K562 (cell line): ENCODE measurements around the gene CCDC148. TPM values are rescaled to one million over a fixed set of nuclear protein-coding genes. Genes with fewer than 3 reads are reported as not detected.

Source experiments
- ATAC-seq: fragments of 200-7000 bp; cut with Tn5 transposase; 3 replicates; pipeline ENCODE4 v1.9.1; 2020; ENCODE audit warnings: moderate library complexity
- BruUV-seq: library from RNA; stranded (reverse); fragments of 400-500 nt; replicated peaks from 2 replicates; lab custom pipeline; 2021; lab: Mats Ljungman, UMichigan
- CTCF ChIA-PET: fragments of 300-600 bp; formaldehyde crosslinking; extraction: SDS; loops from one replicate; lab custom pipeline; 2021; ENCODE audit warnings: low intra/inter-chr PET ratio; lab: Yijun Ruan, JAX
- POLR2A ChIA-PET: fragments of 300-600, 350-650 bp; sonication (Branson Sonifier 250); formaldehyde crosslinking; extraction: SDS; loops from one replicate; lab custom pipeline; 2021; ENCODE audit warnings: antibody characterized with exemption, inconsistent platforms; lab: Yijun Ruan, JAX
- DNase-seq, 4 experiments: peaks; one replicate each; pipeline versions ENCODE4 v3.0.0 to v3.0.0-alpha.2; 2011 to 2018; ENCODE audit warnings: low spot score in 3 of 4, mixed read lengths in 3 of 4; ENCODE audit errors: extremely low read depth in 1 of 4
- FAIRE-seq: peaks from 2 replicates; lab custom pipeline; 2011; peaks lifted over from hg19 to GRCh38; lab: Jason Lieb, UNC
- H2AFZ ChIP-seq: 2 replicates; pipeline ENCODE4 v1.6.0; 2011; ENCODE audit warnings: low read depth, low read length, control low read depth, inconsistent platforms
- H3K27ac ChIP-seq: fragments of 200-600 bp; 3 replicates; pipeline ENCODE4 v1.8.0; 2011; ENCODE audit warnings: low read depth, mild to moderate bottlenecking, control low read depth, inconsistent platforms, low read length, moderate library complexity, mixed read lengths; ENCODE audit errors: extremely low read depth
- H3K27me3 ChIP-seq, 2 experiments: fragments of 300-600 bp in 1 of 2; 2 replicates in 1 of 2; 3 replicates in 1 of 2; pipeline versions ENCODE4 v1.6.0 to v1.8.0; 2011; ENCODE audit warnings: inconsistent platforms in 2 of 2, low read length in 2 of 2, mild to moderate bottlenecking in 1 of 2, mixed read lengths in 1 of 2, moderate library complexity in 1 of 2; ENCODE audit not compliant: control insufficient read depth in 2 of 2, insufficient read depth in 2 of 2
- H3K36me3 ChIP-seq: fragments of 300-600 bp; 3 replicates; pipeline ENCODE4 v1.8.0; 2011; ENCODE audit warnings: mild to moderate bottlenecking, low read length, inconsistent platforms; ENCODE audit not compliant: control insufficient read depth, insufficient read depth
- H3K4me1 ChIP-seq, 2 experiments: fragments of 200-600 bp in 1 of 2; replicated peaks in 1 of 2; 2 replicates in 1 of 2; 3 replicates in 1 of 2; pipeline versions ENCODE4 v1.5.1 to v1.8.0; 2011; ENCODE audit warnings: inconsistent platforms in 2 of 2, low read length in 2 of 2, mild to moderate bottlenecking in 1 of 2, mixed read lengths in 1 of 2, moderate library complexity in 1 of 2; ENCODE audit not compliant: control insufficient read depth in 2 of 2, insufficient read depth in 2 of 2
- H3K4me2 ChIP-seq: 2 replicates; pipeline ENCODE4 v1.6.1; 2011; ENCODE audit warnings: low read length, control low read depth, inconsistent platforms, mixed read lengths; ENCODE audit not compliant: insufficient read depth
- H3K4me3 ChIP-seq: fragments of 200-600 bp; sonication (generic), shearing (Covaris generic); 2 replicates; pipeline ENCODE4 v1.5.1; 2016; ENCODE audit warnings: control low read depth, inconsistent platforms
- H3K79me2 ChIP-seq: fragments of 200-600 bp; 3 replicates; pipeline ENCODE4 v1.8.0; 2011; ENCODE audit warnings: low read length, inconsistent platforms; ENCODE audit not compliant: control insufficient read depth, insufficient read depth
- H3K9ac ChIP-seq, 2 experiments: 2 replicates each; pipeline versions ENCODE4 v1.6.0 to v1.6.1; 2011; ENCODE audit warnings: low read depth in 2 of 2, low read length in 2 of 2, control low read depth in 1 of 2, inconsistent platforms in 1 of 2, mild to moderate bottlenecking in 1 of 2, mixed read lengths in 1 of 2; ENCODE audit not compliant: insufficient read depth in 1 of 2
- H3K9me1 ChIP-seq: one replicate; pipeline ENCODE4 v1.6.0; 2011; ENCODE audit warnings: inconsistent platforms, mild to moderate bottlenecking, low read length, moderate library complexity; ENCODE audit not compliant: control insufficient read depth, insufficient read depth
- H3K9me3 ChIP-seq: replicated peaks from 2 replicates; pipeline ENCODE4 v1.5.1; 2011; ENCODE audit warnings: low read depth, low read length, inconsistent platforms; ENCODE audit not compliant: control insufficient read depth, insufficient read depth
- H4K20me1 ChIP-seq: replicated peaks from 2 replicates; pipeline ENCODE4 v1.6.1; 2011; ENCODE audit warnings: low read length, inconsistent platforms, mixed read lengths; ENCODE audit not compliant: control insufficient read depth, insufficient read depth
- HMGN3 ChIP-seq: IDR thresholded peaks from 2 replicates; pipeline ENCODE4 v1.6.1; 2011; ENCODE audit warnings: borderline replicate concordance, low read depth, mild to moderate bottlenecking, mixed read lengths, low read length; ENCODE audit not compliant: insufficient read length; ENCODE audit errors: extremely low read depth
- RBM17 ChIP-seq: fragments of 200-400 bp; formaldehyde crosslinking; IDR thresholded peaks from 2 replicates; pipeline ENCODE4 v1.6.1; 2017; ENCODE audit warnings: low read depth, mild to moderate bottlenecking, low read length, borderline replicate concordance
- TAF1 ChIP-seq: IDR thresholded peaks from 2 replicates; pipeline ENCODE4 v1.6.1; 2011; ENCODE audit warnings: mild to moderate bottlenecking, low read length, moderate library complexity; ENCODE audit not compliant: insufficient read depth, control insufficient read depth, severe bottlenecking; ENCODE audit errors: extremely low read depth
- TBP ChIP-seq: optimal IDR thresholded peaks from 2 replicates; pipeline ENCODE3; 2011; ENCODE audit warnings: low read depth, low read length, improper control_type of control experiment
- ZC3H4 ChIP-seq: sonication (generic); formaldehyde crosslinking; IDR thresholded peaks from 2 replicates; pipeline ENCODE4 v1.9.0; 2021; ENCODE audit warnings: missing genetic modification reagents, borderline replicate concordance
- WGBS: fragments of 100-300 bp; shearing (Covaris generic); methylation state at CpG from one replicate; pipeline ENCODE4 v1.1.6; 2016; ENCODE audit warnings: low coverage, mixed read lengths; ENCODE audit not compliant: insufficient coverage; ENCODE audit errors: missing lambda C conversion rate; 5-methylcytosine and 5-hydroxymethylcytosine counted together
- in situ Hi-C: fragments of 300-500 bp; cut with MboI; formaldehyde crosslinking; loops from 4 replicates; pipeline ENCODE4 v1.15.0; 2018; ENCODE audit warnings: inconsistent platforms, mixed read lengths
- intact Hi-C: fragments of 100-400 bp; cut with micrococcal nuclease; formaldehyde crosslinking; loops from 2 replicates; pipeline ENCODE4 v1.14.2; 2022
- polyA plus RNA-seq, 8 experiments: library from polyadenylated mRNA; depleted of rRNA in 4 of 8; stranded (reverse) in 5 of 8; unstranded in 3 of 8; fragments of >200 nt; fragmentation: Nextera tagmentation in 2 of 8; fragmentation: Illumina TruSeq in 1 of 8; extraction: Ambion mirVana in 2 of 8; extraction: Trizol in 1 of 8; gene quantifications; 2 replicates each; pipeline versions ENCODE4 v1.2.1 to v1.2.3, GENCODE V29; 2011 to 2014; ENCODE audit warnings: inconsistent platforms in 1 of 8, missing spikeins in 1 of 8
- total RNA-seq, 7 experiments: library from RNA; depleted of rRNA in 6 of 7; stranded (reverse); fragments of >200 nt in 6 of 7; fragmentation: Illumina TruSeq in 2 of 7; extraction: Trizol in 2 of 7; gene quantifications; 2 replicates each; pipeline versions ENCODE4 v1.2.1 to v1.2.3, GENCODE V29; 2011 to 2021; ENCODE audit warnings: low replicate concordance in 1 of 7
- TF ChIP-seq, protein P1 (sequence below): fragments of 200-800 bp; sonication (Bioruptor generic); IDR thresholded peaks from 2 replicates; pipeline ENCODE4 v1.6.1; 2017; ENCODE audit warnings: missing genetic modification characterization, missing compliant biosample characterization
- TF ChIP-seq, protein P2 (sequence below): fragments of 250-450 bp; sonication (Bioruptor Pico); IDR thresholded peaks from 2 replicates; pipeline ENCODE4 v1.6.1; 2021; ENCODE audit warnings: mild to moderate bottlenecking

Gene CCDC148
- total and polyA plus RNA-seq, 9 of the 15 experiments (the other 6 are each of a cell fraction or from before 2014, with no cell fraction given) = 0.10 to 1.4 (median 0.65) TPM

DNA sequence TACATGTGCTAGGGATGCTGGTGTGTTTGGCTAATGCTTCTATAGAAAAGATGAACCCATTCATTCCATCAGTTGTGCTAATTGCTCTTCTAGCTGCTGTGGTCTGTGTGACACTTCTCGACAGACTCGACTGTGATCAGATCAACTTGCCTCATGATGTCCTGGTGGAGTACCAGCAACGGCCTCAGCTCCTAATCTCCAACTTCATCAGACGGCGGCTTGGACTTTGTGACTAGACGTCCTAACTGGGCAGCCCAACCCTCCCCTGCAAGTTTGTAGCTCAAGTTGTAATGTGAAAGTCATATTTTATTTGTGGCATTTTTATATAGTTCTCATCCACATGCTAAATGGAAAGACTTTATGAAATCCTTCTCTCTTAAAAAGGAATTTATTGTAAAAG lies 321.9 kb downstream of the CCDC148 start:
- peak; percentile 26; the same call in 1 of the 3 replicates for ATAC-seq
- H3K4me3 ChIP-seq = no peak overlapping the region
- no peaks in the 10 kb centered on the region for H3K36me3 ChIP-seq
- H3K9ac ChIP-seq = no peak overlapping the region
- in situ Hi-C loops (no loop called here), intact Hi-C loops (no loop called here)
- H2AFZ ChIP-seq = no peak overlapping the region
- H3K27me3 ChIP-seq = peaks cover 5 to 10% of the 10 kb centered on the region in 2 experiments; a peak in 4 of 5 replicates
- no peaks in the 10 kb centered on the region for H3K9me1 ChIP-seq
- ChIA-PET CTCF (no interaction called here), POLR2A (interaction anchor here (0.8 kb wide), 1 partner anchor 100 kb away, joined by 3 read pairs; no protein-coding TSS in a partner anchor)
- BruUV-seq = no TSS peak
- no peaks in the 10 kb centered on the region for H3K79me2 ChIP-seq
- no peak for FAIRE-seq
- no peak overlapping the region for H3K4me2 ChIP-seq
- 2% methylated on average over 6 of the region's 6 CpGs for WGBS
- TF ChIP-seq, protein P1, sequence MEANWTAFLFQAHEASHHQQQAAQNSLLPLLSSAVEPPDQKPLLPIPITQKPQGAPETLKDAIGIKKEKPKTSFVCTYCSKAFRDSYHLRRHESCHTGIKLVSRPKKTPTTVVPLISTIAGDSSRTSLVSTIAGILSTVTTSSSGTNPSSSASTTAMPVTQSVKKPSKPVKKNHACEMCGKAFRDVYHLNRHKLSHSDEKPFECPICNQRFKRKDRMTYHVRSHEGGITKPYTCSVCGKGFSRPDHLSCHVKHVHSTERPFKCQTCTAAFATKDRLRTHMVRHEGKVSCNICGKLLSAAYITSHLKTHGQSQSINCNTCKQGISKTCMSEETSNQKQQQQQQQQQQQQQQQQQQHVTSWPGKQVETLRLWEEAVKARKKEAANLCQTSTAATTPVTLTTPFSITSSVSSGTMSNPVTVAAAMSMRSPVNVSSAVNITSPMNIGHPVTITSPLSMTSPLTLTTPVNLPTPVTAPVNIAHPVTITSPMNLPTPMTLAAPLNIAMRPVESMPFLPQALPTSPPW (CRISPR knock-in tag) = peak; percentile 45; the same call in 1 of the 2 replicates
- TF ChIP-seq TAF1 (no peak), RBM17 (no peak), HMGN3 (no peak), ZC3H4 (CRISPR knock-in tag) (no peak), TBP (no peak)
- TF ChIP-seq, protein P2, sequence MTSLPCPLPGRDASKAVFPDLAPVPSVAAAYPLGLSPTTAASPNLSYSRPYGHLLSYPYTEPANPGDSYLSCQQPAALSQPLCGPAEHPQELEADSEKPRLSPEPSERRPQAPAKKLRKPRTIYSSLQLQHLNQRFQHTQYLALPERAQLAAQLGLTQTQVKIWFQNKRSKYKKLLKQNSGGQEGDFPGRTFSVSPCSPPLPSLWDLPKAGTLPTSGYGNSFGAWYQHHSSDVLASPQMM (CRISPR knock-in tag) = no peak
- DNase-seq = no peak
- H3K27ac ChIP-seq = no peak overlapping the region
- no peaks in the 10 kb centered on the region for H4K20me1 ChIP-seq
- no peaks in the 10 kb centered on the region for H3K4me1 ChIP-seq
- no peaks in the 10 kb centered on the region for H3K9me3 ChIP-seq
